ENCODE measurements around the gene CPED1.

Gene CPED1

GRCh38 chr7:121069346-121070100, 81.0 kb downstream of the CPED1 start:
- Histone ChIP-seq H3K27me3 (ENCODE audit: control insufficient read depth, insufficient read depth, low read length) (no peaks in the 10 kb centered on the region), H3K4me1 (no peaks in the 10 kb centered on the region), H3K4me2 (ENCODE audit: low read length) (no peak overlapping the region), H3K79me2 (no peaks in the 10 kb centered on the region), H3K9ac (no peak overlapping the region), H3K9me3 (ENCODE audit: control insufficient read depth, low read length) (no peaks in the 10 kb centered on the region), H3K27ac (no peak overlapping the region), H3K4me3 (ENCODE audit: low read depth, low read length) (no peak overlapping the region), H3K36me3 (ENCODE audit: control insufficient read depth, insufficient read depth, low read length) (no peaks in the 10 kb centered on the region), H2AFZ (no peak overlapping the region)
- no peak for TF ChIP-seq CTCF (IDR thresholded peaks at IDR 0.05)

GRCh38 chr7:121071132-121071531, 82.6 kb downstream of the CPED1 start:
- no peak overlapping the region for H3K4me2 ChIP-seq (ENCODE audit: low read length)

GRCh38 chr7:121071662-121072061, 83.2 kb downstream of the CPED1 start:
- no peak for TF ChIP-seq CTCF (IDR thresholded peaks at IDR 0.05)
- Histone ChIP-seq H3K79me2 (no peaks in the 10 kb centered on the region), H3K4me2 (ENCODE audit: low read length) (no peak overlapping the region), H3K27ac (no peak overlapping the region), H3K4me3 (ENCODE audit: low read depth, low read length) (no peak overlapping the region), H3K27me3 (ENCODE audit: control insufficient read depth, insufficient read depth, low read length) (no peaks in the 10 kb centered on the region), H3K4me1 (no peaks in the 10 kb centered on the region), H3K9ac (no peak overlapping the region), H2AFZ (no peak overlapping the region), H3K9me3 (ENCODE audit: control insufficient read depth, low read length) (no peaks in the 10 kb centered on the region), H3K36me3 (ENCODE audit: control insufficient read depth, insufficient read depth, low read length) (no peaks in the 10 kb centered on the region)

More at GRCh38 chr7:121071132-121071531, 82.6 kb downstream of the CPED1 start:
- Histone ChIP-seq H3K4me1 (no peaks in the 10 kb centered on the region), H3K4me3 (ENCODE audit: low read depth, low read length) (no peak overlapping the region), H3K9ac (no peak overlapping the region), H3K36me3 (ENCODE audit: control insufficient read depth, insufficient read depth, low read length) (no peaks in the 10 kb centered on the region), H3K79me2 (no peaks in the 10 kb centered on the region), H3K27ac (no peak overlapping the region), H2AFZ (no peak overlapping the region), H3K9me3 (ENCODE audit: control insufficient read depth, low read length) (no peaks in the 10 kb centered on the region), H3K27me3 (ENCODE audit: control insufficient read depth, insufficient read depth, low read length) (no peaks in the 10 kb centered on the region)
- no peak for TF ChIP-seq CTCF (IDR thresholded peaks at IDR 0.05)

GRCh38 chr7:121072826-121073225, 84.3 kb downstream of the CPED1 start:
- Histone ChIP-seq H3K4me1 (no peaks in the 10 kb centered on the region), H3K9me3 (ENCODE audit: control insufficient read depth, low read length) (no peaks in the 10 kb centered on the region), H3K9ac (no peak overlapping the region), H3K4me3 (ENCODE audit: low read depth, low read length) (no peak overlapping the region), H2AFZ (no peak overlapping the region), H3K36me3 (ENCODE audit: control insufficient read depth, insufficient read depth, low read length) (no peaks in the 10 kb centered on the region), H3K27ac (no peak overlapping the region), H3K79me2 (no peaks in the 10 kb centered on the region), H3K4me2 (ENCODE audit: low read length) (no peak overlapping the region), H3K27me3 (ENCODE audit: control insufficient read depth, insufficient read depth, low read length) (no peaks in the 10 kb centered on the region)
- no peak for TF ChIP-seq CTCF (IDR thresholded peaks at IDR 0.05)
